Measurements from ENCODE around the gene GALNTL6. TPM values are rescaled to one million over a fixed set of nuclear protein-coding genes. Genes with fewer than 3 reads are reported as not detected.

GALNTL6 gene
- total RNA-seq, 2 donors from 2014 or later: 0.08 TPM; not detected in 1

GRCh38 chr4:172989984-172990820, 1177.0 kb downstream of the GALNTL6 start:
- no peaks in the 10 kb centered on the region for H3K36me3 ChIP-seq
- H3K27me3 ChIP-seq: no peaks in the 10 kb centered on the region
- H3K4me3 ChIP-seq: no peak overlapping the region
- H3K27ac ChIP-seq: no peak overlapping the region
- H3K4me1 ChIP-seq: no peaks in the 10 kb centered on the region
- H3K9me3 ChIP-seq: peaks cover 0 to 14% of the 10 kb centered on the region in 2 donors
- DNase-seq (ENCODE audit: low spot score): no peak
- TF ChIP-seq, protein P1, sequence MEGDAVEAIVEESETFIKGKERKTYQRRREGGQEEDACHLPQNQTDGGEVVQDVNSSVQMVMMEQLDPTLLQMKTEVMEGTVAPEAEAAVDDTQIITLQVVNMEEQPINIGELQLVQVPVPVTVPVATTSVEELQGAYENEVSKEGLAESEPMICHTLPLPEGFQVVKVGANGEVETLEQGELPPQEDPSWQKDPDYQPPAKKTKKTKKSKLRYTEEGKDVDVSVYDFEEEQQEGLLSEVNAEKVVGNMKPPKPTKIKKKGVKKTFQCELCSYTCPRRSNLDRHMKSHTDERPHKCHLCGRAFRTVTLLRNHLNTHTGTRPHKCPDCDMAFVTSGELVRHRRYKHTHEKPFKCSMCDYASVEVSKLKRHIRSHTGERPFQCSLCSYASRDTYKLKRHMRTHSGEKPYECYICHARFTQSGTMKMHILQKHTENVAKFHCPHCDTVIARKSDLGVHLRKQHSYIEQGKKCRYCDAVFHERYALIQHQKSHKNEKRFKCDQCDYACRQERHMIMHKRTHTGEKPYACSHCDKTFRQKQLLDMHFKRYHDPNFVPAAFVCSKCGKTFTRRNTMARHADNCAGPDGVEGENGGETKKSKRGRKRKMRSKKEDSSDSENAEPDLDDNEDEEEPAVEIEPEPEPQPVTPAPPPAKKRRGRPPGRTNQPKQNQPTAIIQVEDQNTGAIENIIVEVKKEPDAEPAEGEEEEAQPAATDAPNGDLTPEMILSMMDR (IDR thresholded peaks at IDR 0.05): no peak

DNA sequence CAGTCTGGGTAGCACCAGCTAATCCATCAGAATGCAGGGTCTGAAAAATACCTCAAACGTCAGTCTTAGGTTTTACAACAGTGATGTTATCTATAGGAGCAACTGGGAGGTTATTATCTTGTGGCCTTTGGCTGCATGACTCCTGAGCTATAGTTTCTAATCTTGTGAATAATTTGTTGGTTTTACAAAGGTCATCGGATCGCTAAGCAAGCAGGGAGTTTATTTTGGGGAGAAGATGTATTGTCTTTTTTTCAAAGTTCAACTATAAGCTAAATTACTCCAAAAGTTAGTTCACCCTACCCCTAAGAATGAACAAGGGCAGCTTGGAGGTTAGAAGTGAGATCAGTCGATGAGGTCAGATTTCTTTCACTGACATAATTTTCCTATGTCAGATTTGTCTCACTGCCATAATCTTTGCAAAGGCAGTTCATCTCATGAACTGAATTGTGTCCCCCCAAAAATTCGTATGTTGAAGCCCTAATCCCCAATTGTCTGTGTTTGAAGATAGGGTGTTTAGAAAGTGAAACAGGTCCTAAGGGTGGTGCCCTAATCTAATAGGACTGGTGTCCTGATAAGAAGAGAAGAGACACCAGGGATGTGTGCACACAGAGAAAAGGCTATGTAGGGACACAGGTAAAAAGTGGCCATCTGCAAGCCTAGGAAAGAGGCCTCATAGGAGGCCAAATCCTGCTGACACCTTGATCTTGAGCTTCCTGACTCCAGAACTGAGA, 1179.6 kb downstream of the GALNTL6 start:
- H3K27ac ChIP-seq: no peak overlapping the region
- TF ChIP-seq, protein P1 (IDR thresholded peaks at IDR 0.05): no peak
- no peak overlapping the region for H3K4me3 ChIP-seq
- no peaks in the 10 kb centered on the region for H3K4me1 ChIP-seq
- DNase-seq (ENCODE audit: low spot score): no peak
- H3K9me3 ChIP-seq: peaks cover 0 to 13% of the 10 kb centered on the region in 2 donors
- no peaks in the 10 kb centered on the region for H3K36me3 ChIP-seq
- no peaks in the 10 kb centered on the region for H3K27me3 ChIP-seq

GRCh38 chr4:172995161-172995560, 1182.0 kb downstream of the GALNTL6 start:
- Histone ChIP-seq H3K27ac (no peak overlapping the region), H3K9me3 (no peaks in the 10 kb centered on the region), H3K4me3 (no peak overlapping the region), H3K36me3 (no peaks in the 10 kb centered on the region), H3K27me3 (no peaks in the 10 kb centered on the region), H3K4me1 (no peaks in the 10 kb centered on the region)
- TF ChIP-seq, protein P1 (IDR thresholded peaks at IDR 0.05): no peak
- DNase-seq (ENCODE audit: low spot score): no peak

- Histone ChIP-seq H3K4me3 (no peak overlapping the region), H3K36me3 (no peaks in the 10 kb centered on the region), H3K27ac (no peak overlapping the region), H3K27me3 (no peaks in the 10 kb centered on the region), H3K4me1 (no peaks in the 10 kb centered on the region), H3K9me3 (no peaks in the 10 kb centered on the region)
- DNase-seq (ENCODE audit: low spot score): no peak
- TF ChIP-seq, protein P1 (IDR thresholded peaks at IDR 0.05): no peak
Observed at GRCh38 chr4:172995704-172996103, 1182.5 kb downstream of the GALNTL6 start.

DNA sequence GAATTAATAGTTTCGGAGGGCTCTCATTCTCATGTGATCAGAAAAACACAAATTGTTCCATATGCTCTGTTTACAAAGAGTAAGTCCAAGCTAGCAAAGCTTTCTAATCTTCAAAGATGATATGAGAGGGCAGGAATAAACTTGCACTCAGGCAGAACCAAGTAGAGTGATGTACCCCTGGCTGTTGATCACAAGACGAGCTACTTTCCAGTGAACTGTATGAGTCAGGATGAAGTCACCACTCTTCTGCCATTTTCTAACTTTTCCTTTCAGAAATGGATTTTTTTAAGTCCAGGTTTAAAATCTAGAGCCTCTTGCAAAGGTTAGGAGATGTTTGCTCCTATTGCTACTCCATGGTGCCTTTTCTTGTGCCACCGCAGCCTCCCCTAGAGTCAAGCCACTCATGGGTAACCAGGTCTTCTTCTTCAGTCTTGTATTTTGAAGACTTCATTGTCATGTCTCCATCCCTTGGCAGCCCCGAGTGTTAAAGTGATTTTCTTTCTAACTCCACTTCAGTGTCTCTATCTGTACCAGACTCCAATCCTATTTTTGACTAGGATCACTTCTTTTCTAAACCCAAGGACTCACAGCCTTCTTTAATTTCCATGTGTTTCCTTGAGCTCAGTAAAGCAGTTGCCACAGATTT, 1183.5 kb downstream of the GALNTL6 start:
- DNase-seq (ENCODE audit: low spot score): no peak
- Histone ChIP-seq H3K36me3 (no peaks in the 10 kb centered on the region), H3K9me3 (no peaks in the 10 kb centered on the region), H3K4me1 (no peaks in the 10 kb centered on the region), H3K27me3 (no peaks in the 10 kb centered on the region), H3K4me3 (no peak overlapping the region), H3K27ac (no peak overlapping the region)
- TF ChIP-seq, protein P1 (IDR thresholded peaks at IDR 0.05): no peak
